H9 (cell line): ENCODE data around the gene KRTAP12-3. TPM values are rescaled to one million over a fixed set of nuclear protein-coding genes. Genes with fewer than 3 reads are reported as not detected.
A peak's percentile ranks its signal among the peaks of the same experiment; 100 is the strongest.

Experiments used
- DNase-seq: peaks from one replicate; pipeline ENCODE4 v3.0.0-alpha.2; 2017
- H2AFZ ChIP-seq: one replicate; pipeline ENCODE4 v1.6.1; 2013; ENCODE audit warnings: mild to moderate bottlenecking, low read length, control low read depth, moderate library complexity
- H2AK5ac ChIP-seq: 2 replicates; pipeline ENCODE4 v1.6.1; 2013; ENCODE audit warnings: low read length, control low read depth, mixed read lengths; ENCODE audit not compliant: insufficient read length
- H2BK120ac ChIP-seq: one replicate; pipeline ENCODE4 v1.6.1; 2013; ENCODE audit warnings: low read depth, mild to moderate bottlenecking, low read length, control low read depth, inconsistent platforms; ENCODE audit not compliant: poor library complexity, severe bottlenecking
- H2BK12ac ChIP-seq: 2 replicates; pipeline ENCODE4 v1.6.1; 2013; ENCODE audit warnings: low read length, control low read depth, mixed read lengths, low read depth; ENCODE audit not compliant: insufficient read length
- H2BK15ac ChIP-seq: 2 replicates; pipeline ENCODE4 v1.6.1; 2013; ENCODE audit warnings: low read depth, low read length, control low read depth
- H2BK20ac ChIP-seq: one replicate; pipeline ENCODE4 v1.6.1; 2013; ENCODE audit warnings: low read depth, mild to moderate bottlenecking, low read length, control low read depth, inconsistent platforms; ENCODE audit not compliant: poor library complexity, severe bottlenecking
- H2BK5ac ChIP-seq: 2 replicates; pipeline ENCODE4 v1.6.1; 2013; ENCODE audit warnings: low read length, control low read depth, mixed read lengths; ENCODE audit not compliant: insufficient read length
- H3K14ac ChIP-seq: 2 replicates; pipeline ENCODE4 v1.6.1; 2013; ENCODE audit warnings: low read length, control low read depth; ENCODE audit not compliant: insufficient read depth
- H3K18ac ChIP-seq: 2 replicates; pipeline ENCODE4 v1.6.1; 2013; ENCODE audit warnings: low read depth, mild to moderate bottlenecking, mixed read lengths, low read length, control low read depth; ENCODE audit not compliant: insufficient read length
- H3K23ac ChIP-seq: 2 replicates; pipeline ENCODE4 v1.6.1; 2013; ENCODE audit warnings: low read length, control low read depth, mixed read lengths, low read depth; ENCODE audit not compliant: insufficient read length
- H3K23me2 ChIP-seq: 2 replicates; pipeline ENCODE4 v1.6.1; 2013; ENCODE audit warnings: low read depth, mild to moderate bottlenecking, mixed read lengths, low read length, control low read depth; ENCODE audit not compliant: insufficient read length, poor library complexity, severe bottlenecking
- H3K27ac ChIP-seq: 2 replicates; pipeline ENCODE4 v1.5.1; 2013; ENCODE audit warnings: low read length, control low read depth, mixed read lengths, low read depth; ENCODE audit not compliant: insufficient read length
- H3K27me3 ChIP-seq: 2 replicates; pipeline ENCODE4 v1.6.1; 2013; ENCODE audit warnings: low read length, control low read depth, inconsistent platforms; ENCODE audit not compliant: insufficient read depth
- H3K4ac ChIP-seq: 2 replicates; pipeline ENCODE4 v1.6.1; 2013; ENCODE audit warnings: low read depth, mild to moderate bottlenecking, control low read depth, inconsistent platforms, low read length, moderate library complexity
- H3K4me1 ChIP-seq: 2 replicates; pipeline ENCODE4 v1.6.1; 2013; ENCODE audit warnings: low read length, control low read depth, inconsistent platforms; ENCODE audit not compliant: insufficient read depth
- H3K4me2 ChIP-seq: 2 replicates; pipeline ENCODE4 v1.6.1; 2013; ENCODE audit warnings: low read length, control low read depth, mixed read lengths; ENCODE audit not compliant: insufficient read length, insufficient read depth
- H3K56ac ChIP-seq: 2 replicates; pipeline ENCODE4 v1.6.1; 2013; ENCODE audit warnings: low read depth, mild to moderate bottlenecking, mixed read lengths, low read length, control low read depth; ENCODE audit not compliant: insufficient read length
- H3K79me1 ChIP-seq: 2 replicates; pipeline ENCODE4 v1.6.1; 2013; ENCODE audit warnings: low read depth, mild to moderate bottlenecking, moderate library complexity, low read length, control low read depth, inconsistent platforms; ENCODE audit not compliant: insufficient read depth, poor library complexity, severe bottlenecking
- H3K79me2 ChIP-seq: 2 replicates; pipeline ENCODE4 v1.6.1; 2013; ENCODE audit warnings: low read length, control low read depth, inconsistent platforms; ENCODE audit not compliant: insufficient read depth
- H3K9ac ChIP-seq: 2 replicates; pipeline ENCODE4 v1.6.1; 2013; ENCODE audit warnings: low read length, control low read depth, mixed read lengths; ENCODE audit not compliant: insufficient read length; ENCODE audit errors: extremely low read depth
- H3K9me3 ChIP-seq: one replicate; pipeline ENCODE4 v1.6.1; 2013; ENCODE audit warnings: low read depth, low read length, inconsistent platforms; ENCODE audit not compliant: control insufficient read depth
- H3T11ph ChIP-seq: one replicate; pipeline ENCODE4 v1.6.1; 2013; ENCODE audit warnings: mild to moderate bottlenecking, low read length, control low read depth, inconsistent platforms
- H4K20me1 ChIP-seq: one replicate; pipeline ENCODE4 v1.6.1; 2013; ENCODE audit not compliant: control insufficient read depth, insufficient read length, insufficient read depth
- H4K5ac ChIP-seq: 2 replicates; pipeline ENCODE4 v1.6.1; 2013; ENCODE audit warnings: low read depth, mild to moderate bottlenecking, mixed read lengths, low read length, control low read depth; ENCODE audit not compliant: insufficient read length
- H4K8ac ChIP-seq: replicated peaks from 2 replicates; pipeline ENCODE4 v1.6.1; 2013; ENCODE audit warnings: low read length, control low read depth, mixed read lengths, low read depth; ENCODE audit not compliant: insufficient read length
- H4K91ac ChIP-seq: 2 replicates; pipeline ENCODE4 v1.6.1; 2013; ENCODE audit warnings: low read depth, mild to moderate bottlenecking, moderate library complexity, mixed read lengths, low read length, control low read depth; ENCODE audit not compliant: insufficient read length
- H3K27ac Mint-ChIP-seq, 3 experiments: 2 replicates in 2 of 3; 3 replicates in 1 of 3; pipeline ENCODE4 v1.8.0; 2020 to 2021; ENCODE audit warnings: mixed read lengths in 3 of 3, mild to moderate bottlenecking in 1 of 3, moderate library complexity in 1 of 3
- H3K27me3 Mint-ChIP-seq: 2 replicates; pipeline ENCODE4 v1.8.0; 2021; ENCODE audit warnings: low read depth, mild to moderate bottlenecking, moderate library complexity, mixed read lengths
- H3K36me3 Mint-ChIP-seq, 3 experiments: 2 replicates in 2 of 3; 3 replicates in 1 of 3; pipeline ENCODE4 v1.8.0; 2020 to 2021; ENCODE audit warnings: low read depth in 3 of 3, mixed read lengths in 3 of 3; ENCODE audit not compliant: insufficient read depth in 1 of 3
- H3K4me1 Mint-ChIP-seq, 2 experiments: 2 replicates each; pipeline ENCODE4 v1.8.0; 2020; ENCODE audit warnings: mixed read lengths in 2 of 2
- H3K4me3 Mint-ChIP-seq, 2 experiments: 2 replicates in 1 of 2; 3 replicates in 1 of 2; pipeline ENCODE4 v1.8.0; 2020 to 2021; ENCODE audit warnings: mild to moderate bottlenecking in 2 of 2, mixed read lengths in 2 of 2, moderate library complexity in 1 of 2
- H3K9me3 Mint-ChIP-seq, 2 experiments: 2 replicates in 1 of 2; 3 replicates in 1 of 2; pipeline ENCODE4 v1.8.0; 2020; ENCODE audit warnings: mild to moderate bottlenecking in 2 of 2, mixed read lengths in 2 of 2, moderate library complexity in 1 of 2
- WGBS: extraction: QIAGEN DNeasy Blood & Tissue Kit; methylation state at CpG from one replicate; pipeline ENCODE4 v1.1.7; 2013; ENCODE audit warnings: missing lambda C conversion rate, low lambda C conversion rate, mixed read lengths; ENCODE audit not compliant: insufficient read length; ENCODE audit errors: extremely low coverage; 5-methylcytosine and 5-hydroxymethylcytosine counted together
- total RNA-seq: library from RNA; stranded (reverse); gene quantifications from 2 replicates; pipeline ENCODE4 v1.2.1, GENCODE V29; 2021
- TF ChIP-seq, protein P1 (sequence below): fragments of 200-600 bp; sonication (generic); conservative IDR thresholded peaks from 3 replicates; pipeline ENCODE4 v1.8.0; 2021; ENCODE audit warnings: antibody characterized with exemption, mild to moderate bottlenecking

KRTAP12-3 gene
- total RNA-seq, 1 experiment from 2014 or later, result not detected

DNA sequence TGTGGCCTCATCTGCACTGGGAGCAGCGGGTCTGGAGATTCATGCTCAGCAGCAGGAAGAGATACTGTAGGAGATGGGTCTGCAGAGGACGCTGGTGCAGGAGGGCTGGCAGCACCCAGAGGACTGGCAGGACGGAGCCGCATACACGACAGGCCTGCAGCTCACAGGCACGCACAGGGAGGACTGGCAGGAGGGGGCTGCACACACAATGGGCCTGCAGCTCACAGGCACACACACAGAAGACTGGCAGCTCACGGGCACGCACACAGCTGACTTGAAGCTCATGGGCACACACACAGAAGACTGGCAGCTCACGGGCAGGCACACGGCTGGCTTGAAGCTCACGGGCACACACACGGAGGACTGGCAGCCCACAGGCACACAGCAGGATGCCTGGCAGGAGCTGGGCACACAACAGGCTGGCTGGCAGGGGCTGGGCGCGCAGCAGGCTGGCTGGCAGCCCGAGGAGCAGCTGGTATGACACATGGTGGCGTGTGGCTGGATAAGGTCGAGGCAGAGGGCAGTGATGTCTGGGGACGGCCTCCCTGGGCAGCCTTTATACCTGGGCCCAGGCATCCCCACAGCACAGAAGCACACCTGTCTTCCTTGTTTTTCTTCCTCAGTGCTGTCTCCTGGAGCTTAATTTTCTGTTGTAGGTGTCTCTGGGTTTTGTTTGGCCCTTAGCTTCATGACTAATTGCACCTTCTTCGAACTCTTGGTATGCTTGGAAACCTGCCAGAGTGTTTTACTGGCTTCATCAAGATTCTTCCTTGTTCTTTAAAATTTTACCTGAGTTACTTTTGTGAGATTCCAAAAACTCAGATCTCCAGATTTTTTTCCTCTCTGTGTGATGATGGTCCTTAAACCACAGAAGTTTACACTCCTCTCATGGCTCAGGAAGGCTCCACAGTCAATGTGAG lies 8.9 kb downstream of the KRTAP12-3 start, which contains the start of gene KRTAP12-2:
Gene KRTAP12-2, minus strand, starts transcription at position 527 of the 920 bp plus-strand sequence. Its CDS starts 41 bp downstream, at position 486.
- Histone ChIP-seq H3K4me2 (no peak within 1 kb of the TSS), H3K23ac (no peak within 1 kb of the TSS), H4K20me1 (no peaks in the 10 kb centered on the region), H2AK5ac (no peak within 1 kb of the TSS), H4K91ac (no peak within 1 kb of the TSS), H2BK5ac (no peak within 1 kb of the TSS), H3K4me1 (no peaks in the 10 kb centered on the region), H4K5ac (no peak within 1 kb of the TSS), H2BK20ac (no peak within 1 kb of the TSS), H3K56ac (no peak within 1 kb of the TSS), H3K14ac (no peak within 1 kb of the TSS), H3K4ac (no peak within 1 kb of the TSS), H3K9me3 (no peaks in the 10 kb centered on the region), H3K18ac (no peak within 1 kb of the TSS), H3K27me3 (no peaks in the 10 kb centered on the region), H3T11ph (no peak within 1 kb of the TSS), H2BK120ac (no peak within 1 kb of the TSS), H2BK15ac (no peak within 1 kb of the TSS), H2BK12ac (no peak within 1 kb of the TSS), H3K79me1 (no peaks in the 10 kb centered on the region), H3K9ac (no peak within 1 kb of the TSS), H3K79me2 (no peaks in the 10 kb centered on the region), H2AFZ (no peak within 1 kb of the TSS), H4K8ac (no peak within 1 kb of the TSS), H3K23me2 (no peaks in the 10 kb centered on the region), H3K27ac (no peak within 1 kb of the TSS)
- Mint-ChIP-seq H3K27ac (no peak within 1 kb of the TSS), H3K36me3 (peaks cover 9 to 29% (median 17%) of the 10 kb centered on the region in 3 experiments), H3K4me3 (no peak within 1 kb of the TSS), H3K27me3 (peaks cover 4% of the 10 kb centered on the region; the same call in 1 of the 2 replicates), H3K9me3 (peaks cover 28 to 37% of the 10 kb centered on the region in 2 experiments), H3K4me1 (peaks cover 2 to 3% of the 10 kb centered on the region in 2 experiments)
- TF ChIP-seq, protein P1, sequence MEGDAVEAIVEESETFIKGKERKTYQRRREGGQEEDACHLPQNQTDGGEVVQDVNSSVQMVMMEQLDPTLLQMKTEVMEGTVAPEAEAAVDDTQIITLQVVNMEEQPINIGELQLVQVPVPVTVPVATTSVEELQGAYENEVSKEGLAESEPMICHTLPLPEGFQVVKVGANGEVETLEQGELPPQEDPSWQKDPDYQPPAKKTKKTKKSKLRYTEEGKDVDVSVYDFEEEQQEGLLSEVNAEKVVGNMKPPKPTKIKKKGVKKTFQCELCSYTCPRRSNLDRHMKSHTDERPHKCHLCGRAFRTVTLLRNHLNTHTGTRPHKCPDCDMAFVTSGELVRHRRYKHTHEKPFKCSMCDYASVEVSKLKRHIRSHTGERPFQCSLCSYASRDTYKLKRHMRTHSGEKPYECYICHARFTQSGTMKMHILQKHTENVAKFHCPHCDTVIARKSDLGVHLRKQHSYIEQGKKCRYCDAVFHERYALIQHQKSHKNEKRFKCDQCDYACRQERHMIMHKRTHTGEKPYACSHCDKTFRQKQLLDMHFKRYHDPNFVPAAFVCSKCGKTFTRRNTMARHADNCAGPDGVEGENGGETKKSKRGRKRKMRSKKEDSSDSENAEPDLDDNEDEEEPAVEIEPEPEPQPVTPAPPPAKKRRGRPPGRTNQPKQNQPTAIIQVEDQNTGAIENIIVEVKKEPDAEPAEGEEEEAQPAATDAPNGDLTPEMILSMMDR, result no peak
- WGBS, result no CpG with 5 or more reads among the region's 19 CpGs
- peak; percentile 22 for DNase-seq
